ENCODE data around the gene GRHPR.

GRHPR gene

GRCh38 chr9:37441776-37442370, 19.4 kb downstream of the GRHPR start:
- Histone ChIP-seq H3K36me3 (ENCODE audit: control insufficient read depth in 2 of 2, insufficient read depth in 1 of 2, low read length in 2 of 2) (peaks cover 5 to 61% of the 10 kb centered on the region in 2 experiments; a peak in 2 of 3 replicates), H3K9me3 (ENCODE audit: control insufficient read depth, insufficient read depth, low read depth, low read length) (no peaks in the 10 kb centered on the region), H3K4me1 (ENCODE audit: control insufficient read depth, insufficient read depth, low read length) (no peaks in the 10 kb centered on the region), H3K4me3 (ENCODE audit: low read depth, low read length) (no peak overlapping the region), H3K27ac (ENCODE audit: extremely low read depth, low read depth, low read length) (no peak overlapping the region)
- ChIA-PET CTCF (no interaction called here), POLR2A (interaction anchor here (1.8 kb wide), 1 partner anchor 24 kb away, joined by 6 read pairs; the partner anchor contains the start of gene ZBTB5)
- TF ChIP-seq ZNF221 (tag by site-specific recombination; IDR thresholded peaks at IDR 0.05; ENCODE audit: borderline replicate concordance) (no peak), ZNF664 (tag by site-specific recombination; IDR thresholded peaks at IDR 0.05) (no peak), ZNF274 (IDR thresholded peaks at IDR 0.05; ENCODE audit: low read length) (no peak), ZNF274 (tag by site-specific recombination; IDR thresholded peaks at IDR 0.05; ENCODE audit: borderline replicate concordance) (no peak), SCRT2 (tag by site-specific recombination; IDR thresholded peaks at IDR 0.05) (no peak), ZBTB21 (tag by site-specific recombination; IDR thresholded peaks at IDR 0.05) (no peak), ZNF169 (tag by site-specific recombination; IDR thresholded peaks at IDR 0.05) (no peak), EGR2 (tag by site-specific recombination; IDR thresholded peaks at IDR 0.05; ENCODE audit: low read depth) (no peak), ZFHX2 (tag by site-specific recombination; conservative IDR thresholded peaks at IDR 0.05) (no peak)

- no peak overlapping the region for H3K27ac ChIP-seq (ENCODE audit: extremely low read depth, low read depth, low read length)
- TF ChIP-seq ZNF560 (tag by site-specific recombination; IDR thresholded peaks at IDR 0.05; ENCODE audit: borderline replicate concordance) (no peak), ZNF362 (tag by site-specific recombination; IDR thresholded peaks at IDR 0.05) (no peak), SP3 (tag by site-specific recombination; IDR thresholded peaks at IDR 0.05) (no peak), OSR2 (tag by site-specific recombination; IDR thresholded peaks at IDR 0.05) (no peak), ZNF629 (tag by site-specific recombination; IDR thresholded peaks at IDR 0.05) (no peak), ZNF843 (tag by site-specific recombination; IDR thresholded peaks at IDR 0.05) (no peak), PBX3 (CRISPR knock-in tag; IDR thresholded peaks at IDR 0.05) (no peak), ZNF37A (tag by site-specific recombination; IDR thresholded peaks at IDR 0.05) (no peak), HOXC10 (CRISPR knock-in tag; IDR thresholded peaks at IDR 0.05) (no peak), ZNF354C (tag by site-specific recombination; IDR thresholded peaks at IDR 0.05; ENCODE audit: borderline replicate concordance, low read depth) (no peak), ZNF174 (tag by site-specific recombination; IDR thresholded peaks at IDR 0.05) (no peak)
- H3K4me1 ChIP-seq (ENCODE audit: control insufficient read depth, insufficient read depth, low read length): no peaks in the 10 kb centered on the region
- H3K4me3 ChIP-seq (ENCODE audit: low read depth, low read length): no peak overlapping the region
- H3K9me3 ChIP-seq (ENCODE audit: control insufficient read depth, insufficient read depth, low read depth, low read length): no peaks in the 10 kb centered on the region
- POLR2A ChIA-PET: interaction anchor here (0.7 to 1.8 kb wide), 2 partner anchors 12 to 23 kb away, joined by 6 read pairs; partner anchors contain the start of gene ZBTB5
- CTCF ChIA-PET: no interaction called here
- peaks cover 5 to 54% of the 10 kb centered on the region in 2 experiments; a peak in 2 of 3 replicates for H3K36me3 ChIP-seq (ENCODE audit: control insufficient read depth in 2 of 2, insufficient read depth in 1 of 2, low read length in 2 of 2)
These were observed 20.1 kb downstream of the GRHPR start for GRCh38 chr9:37442556-37442955.

GRCh38 chr9:37443566-37443965, 21.1 kb downstream of the GRHPR start:
- ChIA-PET CTCF (no interaction called here), POLR2A (interaction anchor here (1.8 kb wide), 1 partner anchor 22 kb away, joined by 6 read pairs; the partner anchor contains the start of gene ZBTB5)
- Histone ChIP-seq H3K4me1 (ENCODE audit: control insufficient read depth, insufficient read depth, low read length) (no peaks in the 10 kb centered on the region), H3K27ac (ENCODE audit: extremely low read depth, low read depth, low read length) (no peak overlapping the region), H3K4me3 (ENCODE audit: low read depth, low read length) (no peak overlapping the region), H3K36me3 (ENCODE audit: control insufficient read depth in 2 of 2, insufficient read depth in 1 of 2, low read length in 2 of 2) (peaks cover 5 to 44% of the 10 kb centered on the region in 2 experiments), H3K9me3 (ENCODE audit: control insufficient read depth, insufficient read depth, low read depth, low read length) (no peaks in the 10 kb centered on the region)
- TF ChIP-seq ZSCAN18 (tag by site-specific recombination; IDR thresholded peaks at IDR 0.05) (no peak), PRDM10 (tag by site-specific recombination; IDR thresholded peaks at IDR 0.05) (no peak), ZNF341 (tag by site-specific recombination; IDR thresholded peaks at IDR 0.05; ENCODE audit: low read depth) (no peak), AEBP2 (tag by site-specific recombination; IDR thresholded peaks at IDR 0.05; ENCODE audit: borderline replicate concordance) (no peak)
